Tibial nerve (tissue), 4 donors: ENCODE results near the gene RAPGEF5. TPM values are rescaled to one million over a fixed set of nuclear protein-coding genes. Genes with fewer than 3 reads are reported as not detected.
A peak's percentile ranks its signal among the peaks of the same experiment; 100 is the strongest.

ENCODE experiments used
- DNase-seq, 2 donors: peaks; one replicate each; pipeline ENCODE4 v3.0.0-alpha.2; 2019; ENCODE audit warnings: low spot score in 2 of 2
- H3K27ac ChIP-seq, 4 donors: fragments of 200-600 bp; sonication (generic) in 3 of 4; one replicate each; pipeline ENCODE4 v1.5.1; 2017 to 2019; ENCODE audit warnings: mild to moderate bottlenecking in 1 of 4
- H3K27me3 ChIP-seq, 2 donors: fragments of 200-600 bp; sonication (generic) in 1 of 2; one replicate each; pipeline versions ENCODE4 v1.5.1 to v1.6.0; 2017 to 2019
- H3K36me3 ChIP-seq, 3 donors: fragments of 200-600 bp; sonication (generic); one replicate each; pipeline ENCODE4 v1.5.1; 2018 to 2019
- H3K4me1 ChIP-seq, 4 donors: fragments of 200-600 bp; sonication (generic) in 3 of 4; one replicate each; pipeline ENCODE4 v1.5.1; 2017 to 2019
- H3K4me3 ChIP-seq, 4 donors: fragments of 200-600 bp; sonication (generic) in 3 of 4; one replicate each; pipeline ENCODE4 v1.5.1; 2017 to 2019; ENCODE audit warnings: mild to moderate bottlenecking in 1 of 4, moderate library complexity in 1 of 4
- H3K9me3 ChIP-seq, 4 donors: fragments of 200-600 bp; sonication (generic) in 3 of 4; one replicate each; pipeline ENCODE4 v1.5.1; 2017 to 2019
- CTCF ChIP-seq, 5 experiments: fragments of 200-600 bp in 3 of 5; fragments of 450-650 bp in 2 of 5; sonication (generic) in 3 of 5; IDR thresholded peaks; one replicate each; pipeline ENCODE4 v1.5.1; 2016 to 2019; ENCODE audit warnings: antibody characterized with exemption in 5 of 5, mild to moderate bottlenecking in 3 of 5, moderate library complexity in 2 of 5
- EP300 ChIP-seq, 2 donors: sonication (generic); formaldehyde crosslinking; IDR thresholded peaks; one replicate each; pipeline ENCODE4 v1.6.1; 2017; ENCODE audit warnings: antibody characterized with exemption in 2 of 2, mild to moderate bottlenecking in 1 of 2
- POLR2A ChIP-seq, 2 donors: fragments of 450-650 bp; IDR thresholded peaks; one replicate each; pipeline ENCODE4 v1.6.1; 2017; ENCODE audit warnings: antibody characterized with exemption in 2 of 2, mild to moderate bottlenecking in 2 of 2, moderate library complexity in 2 of 2
- WGBS, 2 donors: methylation state at CpG; one replicate each; pipeline ENCODE4 v1.1.5; 2018; 5-methylcytosine and 5-hydroxymethylcytosine counted together
- total RNA-seq, 4 donors: library from RNA; depleted of rRNA; stranded (reverse); fragments of >200 nt; gene quantifications; one replicate each; pipeline ENCODE4 v1.1.0, GENCODE V29; 2016

Gene RAPGEF5
- total RNA-seq, 4 donors from 2014 or later = 63.3 to 121 (median 76.9) TPM

- no peak for TF ChIP-seq CTCF (IDR thresholded peaks at IDR 0.05)
- no peak for TF ChIP-seq EP300 (IDR thresholded peaks at IDR 0.05)
- no peak for TF ChIP-seq POLR2A (IDR thresholded peaks at IDR 0.05)
- Histone ChIP-seq H3K27ac (no peak overlapping the region), H3K4me1 (peaks cover 0 to 29% (median 0%) of the 10 kb centered on the region in 4 donors), H3K9me3 (no peaks in the 10 kb centered on the region), H3K27me3 (no peaks in the 10 kb centered on the region), H3K36me3 (peaks cover 0 to 59% (median 0%) of the 10 kb centered on the region in 3 donors), H3K4me3 (no peak overlapping the region)
- WGBS, 2 donors = 87 to 97% methylated on average over 3 of the region's 3 CpGs
- no peak for DNase-seq
These were observed 215.6 kb downstream of the RAPGEF5 start for GRCh38 chr7:22141355-22141754.

DNA sequence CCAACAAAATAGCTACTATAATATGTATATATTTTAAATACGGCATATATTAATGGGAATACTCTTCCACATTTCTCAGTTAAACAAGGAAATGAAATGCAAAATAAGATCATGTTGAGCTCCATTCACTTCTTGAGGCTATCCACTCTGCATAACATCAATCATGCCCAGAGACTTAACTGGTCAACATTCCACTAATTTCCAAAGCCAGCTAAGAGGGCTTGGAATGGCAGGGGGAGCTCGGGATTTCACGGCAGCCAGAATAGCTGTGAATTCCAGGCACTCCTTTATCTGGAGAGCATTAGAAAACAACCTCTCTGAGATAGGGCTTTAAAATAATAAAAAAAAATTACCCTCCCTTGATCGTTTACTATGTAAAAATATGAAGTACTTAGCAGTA, 216.4 kb downstream of the RAPGEF5 start:
- Histone ChIP-seq H3K4me1 (peaks cover 0 to 33% (median 0%) of the 10 kb centered on the region in 4 donors), H3K9me3 (no peaks in the 10 kb centered on the region), H3K36me3 (peaks cover 0 to 58% (median 0%) of the 10 kb centered on the region in 3 donors), H3K27me3 (no peaks in the 10 kb centered on the region), H3K27ac (no peak overlapping the region), H3K4me3 (no peak overlapping the region)
- no peak for DNase-seq
- TF ChIP-seq POLR2A (IDR thresholded peaks at IDR 0.05) (no peak), CTCF (IDR thresholded peaks at IDR 0.05) (no peak), EP300 (IDR thresholded peaks at IDR 0.05) (no peak)
- WGBS, 2 donors = 46 to 52% methylated on average over 4 of the region's 4 CpGs

- H3K36me3 ChIP-seq = peaks cover 0 to 50% (median 0%) of the 10 kb centered on the region in 3 donors
- H3K27me3 ChIP-seq = no peaks in the 10 kb centered on the region
- no peak overlapping the region for H3K4me3 ChIP-seq
- H3K4me1 ChIP-seq = peaks cover 0 to 33% (median 0%) of the 10 kb centered on the region in 4 donors
- TF ChIP-seq POLR2A (IDR thresholded peaks at IDR 0.05) (no peak), EP300 (IDR thresholded peaks at IDR 0.05) (no peak), CTCF (IDR thresholded peaks at IDR 0.05) (no peak)
- DNase-seq = no peak
- no peak overlapping the region for H3K27ac ChIP-seq
- H3K9me3 ChIP-seq = no peaks in the 10 kb centered on the region
- 88 to 91% methylated on average over 5 of the region's 5 CpGs for WGBS, 2 donors
These were observed 218.1 kb downstream of the RAPGEF5 start for GRCh38 chr7:22138886-22139285.

GRCh38 chr7:22138106-22138505, 218.8 kb downstream of the RAPGEF5 start:
- TF ChIP-seq CTCF (IDR thresholded peaks at IDR 0.05) (no peak), POLR2A (IDR thresholded peaks at IDR 0.05) (no peak), EP300 (IDR thresholded peaks at IDR 0.05) (no peak)
- H3K27me3 ChIP-seq = no peaks in the 10 kb centered on the region
- H3K27ac ChIP-seq = peak overlapping the region in 1 of 4 donors; percentile 67
- H3K4me3 ChIP-seq = no peak overlapping the region
- WGBS, 2 donors = 77 to 86% methylated on average over 5 of the region's 5 CpGs
- no peak for DNase-seq
- peaks cover 0 to 28% (median 0%) of the 10 kb centered on the region in 4 donors for H3K4me1 ChIP-seq
- no peaks in the 10 kb centered on the region for H3K9me3 ChIP-seq
- peaks cover 0 to 43% (median 0%) of the 10 kb centered on the region in 3 donors for H3K36me3 ChIP-seq

GRCh38 chr7:22137466-22137865, 219.5 kb downstream of the RAPGEF5 start:
- 33 to 40% methylated on average over 2 of the region's 2 CpGs for WGBS, 2 donors
- TF ChIP-seq EP300 (IDR thresholded peaks at IDR 0.05) = no peak
- no peak for TF ChIP-seq POLR2A (IDR thresholded peaks at IDR 0.05)
- no peak for TF ChIP-seq CTCF (IDR thresholded peaks at IDR 0.05)
- Histone ChIP-seq H3K9me3 (no peaks in the 10 kb centered on the region), H3K27me3 (no peaks in the 10 kb centered on the region), H3K4me1 (peaks cover 0 to 21% (median 0%) of the 10 kb centered on the region in 4 donors), H3K36me3 (peaks cover 0 to 50% (median 0%) of the 10 kb centered on the region in 3 donors), H3K27ac (peak overlapping the region in 2 of 4 donors; percentile 59 to 67), H3K4me3 (no peak overlapping the region)
- no peak for DNase-seq
